ENCODE data around the gene LSAMP.

LSAMP gene

GRCh38 chr3:116350119-116350733, 95.1 kb downstream of the LSAMP start:
- DNase-seq (ENCODE audit: low read depth), result no peak

GRCh38 chr3:116348216-116348615, 97.1 kb downstream of the LSAMP start:
- no peak for DNase-seq (ENCODE audit: low read depth)

DNA sequence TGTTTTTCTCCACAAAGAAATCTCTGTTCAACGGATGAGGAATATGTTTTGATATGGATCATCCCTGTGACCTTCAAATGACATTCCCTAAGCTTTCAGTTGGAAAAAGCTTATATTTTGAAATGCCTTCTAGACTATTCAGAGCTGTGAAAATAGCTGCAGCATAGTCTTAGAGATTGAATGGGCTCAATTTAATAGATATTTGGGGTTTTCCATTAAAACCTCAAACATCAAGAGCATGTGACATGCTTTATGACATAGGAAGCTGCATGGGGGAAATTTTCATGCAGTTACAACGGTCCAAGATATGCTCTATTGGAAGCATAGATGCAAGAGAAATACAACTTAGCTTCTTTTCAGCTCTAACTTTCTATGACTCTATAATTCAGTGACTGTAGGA, 102.8 kb downstream of the LSAMP start:
- no peak for DNase-seq (ENCODE audit: low read depth)

DNA sequence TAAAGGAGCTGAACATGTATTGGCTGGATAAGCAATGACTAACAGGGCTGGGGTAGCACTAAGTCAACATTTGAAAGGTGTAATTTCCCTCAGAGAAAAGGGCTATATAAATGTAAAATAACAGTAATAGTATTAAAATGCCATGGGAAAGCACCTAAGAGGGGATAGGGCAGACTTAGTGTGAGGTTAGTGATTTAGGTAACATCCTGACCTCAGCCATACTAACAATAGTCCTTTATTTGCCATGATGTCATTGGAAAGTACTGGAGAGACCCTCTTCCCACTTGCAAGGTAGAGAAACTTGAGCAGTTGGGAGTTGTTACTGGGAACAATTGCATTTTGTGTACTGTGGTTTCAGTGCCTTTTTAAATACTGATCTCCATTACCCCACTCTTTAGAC, 103.4 kb downstream of the LSAMP start:
- no peak for DNase-seq (ENCODE audit: low read depth)

GRCh38 chr3:116341381-116341780, 103.9 kb downstream of the LSAMP start:
- no peak for DNase-seq (ENCODE audit: low read depth)

GRCh38 chr3:116340680-116341216, 104.5 kb downstream of the LSAMP start:
- no peak for DNase-seq (ENCODE audit: low read depth)

DNA sequence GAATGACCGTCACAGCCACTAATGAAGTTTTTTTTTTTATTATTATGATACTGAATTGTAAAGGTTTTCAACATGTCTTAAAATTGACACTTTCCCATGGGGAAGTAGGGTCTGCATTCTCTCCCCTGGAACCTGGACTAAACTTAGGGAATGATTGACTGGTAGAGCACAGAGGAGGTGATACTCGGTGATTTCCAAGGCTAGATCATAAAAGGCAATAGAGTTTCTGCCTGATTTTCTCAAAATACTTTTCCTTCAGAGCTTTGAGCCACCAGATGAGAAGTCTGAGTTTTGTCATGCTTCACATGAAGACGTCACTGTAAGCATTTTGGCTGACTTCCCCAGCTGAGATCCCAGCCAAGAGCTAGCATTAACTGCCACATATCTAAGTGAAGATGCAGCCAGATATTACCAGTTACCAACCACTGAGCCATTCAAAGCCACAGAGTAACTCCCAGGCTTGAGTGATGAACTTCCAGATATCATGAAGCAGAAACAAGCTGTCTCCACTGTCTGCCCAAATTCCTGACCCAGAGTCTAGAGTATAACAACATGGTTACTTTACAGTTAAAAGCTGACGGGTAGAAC, 105.8 kb downstream of the LSAMP start:
- no peak for DNase-seq (ENCODE audit: low read depth)

DNA sequence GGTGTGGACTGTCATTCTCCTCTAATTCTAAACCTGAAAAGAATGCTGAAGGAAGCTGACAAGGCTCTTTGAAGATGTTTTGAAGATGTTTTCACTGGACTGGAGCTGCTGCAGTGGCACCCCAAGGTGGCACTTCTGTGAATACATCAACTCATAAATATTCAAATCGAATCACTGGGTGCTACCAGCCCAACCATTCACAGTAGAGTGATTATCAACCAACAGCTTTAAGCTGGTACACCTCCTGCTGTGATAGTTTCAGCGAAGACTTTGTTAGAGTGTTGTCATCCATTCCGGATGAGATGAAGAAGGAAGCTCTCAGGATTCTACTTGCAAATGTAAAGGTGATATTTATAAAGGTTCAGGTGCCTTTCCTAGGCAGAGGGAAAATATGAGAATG, 106.6 kb downstream of the LSAMP start:
- no peak for DNase-seq (ENCODE audit: low read depth)

DNA sequence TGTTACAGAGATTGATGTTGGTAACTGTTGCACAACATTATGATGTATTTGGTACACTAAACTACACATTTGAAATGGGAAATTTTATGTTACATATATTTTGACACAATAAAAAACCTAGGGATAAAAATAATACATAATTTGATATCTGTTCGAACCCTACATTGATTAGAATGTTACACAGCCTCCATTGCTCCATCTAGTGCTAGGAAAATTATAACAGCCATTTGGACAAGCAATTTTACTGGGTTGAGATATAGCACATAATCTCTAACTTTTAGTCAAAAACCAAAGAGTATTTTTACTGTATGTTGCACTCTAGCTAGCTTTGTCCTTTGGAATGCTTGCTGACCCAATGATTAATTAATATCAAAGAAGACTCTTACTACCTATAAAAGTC, 108.1 kb downstream of the LSAMP start:
- peak; percentile 12 for DNase-seq (ENCODE audit: low read depth)

GRCh38 chr3:116331380-116331779, 113.9 kb downstream of the LSAMP start:
- no peak for DNase-seq (ENCODE audit: low read depth)

GRCh38 chr3:116322750-116323375, 122.4 kb downstream of the LSAMP start:
- DNase-seq (ENCODE audit: low read depth), result no peak

- DNase-seq (ENCODE audit: low read depth), result no peak
These were observed 126.9 kb downstream of the LSAMP start for GRCh38 chr3:116318370-116318769.

DNA sequence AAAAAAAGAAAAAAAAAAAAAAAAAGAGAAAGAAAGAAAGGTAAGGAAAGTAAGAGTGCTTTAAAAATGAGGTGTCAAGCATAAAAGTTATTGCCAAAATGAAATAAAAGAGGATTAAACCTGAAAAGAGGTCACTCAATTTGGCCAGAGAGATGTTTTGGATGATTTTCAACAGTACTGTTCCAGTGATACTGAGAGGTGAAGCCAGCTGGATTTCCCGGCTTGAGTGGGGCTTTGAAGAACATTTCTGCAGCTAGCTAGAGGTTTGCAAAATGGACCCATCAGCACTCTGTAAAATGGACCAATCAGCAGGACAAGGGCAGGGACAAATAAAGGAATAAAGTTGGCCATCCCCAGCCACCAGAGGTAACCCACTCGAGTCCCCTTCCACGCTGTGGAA, 128.5 kb downstream of the LSAMP start:
- no peak for DNase-seq (ENCODE audit: low read depth)

- DNase-seq (ENCODE audit: low read depth), result no peak
These were observed 130.8 kb downstream of the LSAMP start for GRCh38 chr3:116314476-116314875.

DNA sequence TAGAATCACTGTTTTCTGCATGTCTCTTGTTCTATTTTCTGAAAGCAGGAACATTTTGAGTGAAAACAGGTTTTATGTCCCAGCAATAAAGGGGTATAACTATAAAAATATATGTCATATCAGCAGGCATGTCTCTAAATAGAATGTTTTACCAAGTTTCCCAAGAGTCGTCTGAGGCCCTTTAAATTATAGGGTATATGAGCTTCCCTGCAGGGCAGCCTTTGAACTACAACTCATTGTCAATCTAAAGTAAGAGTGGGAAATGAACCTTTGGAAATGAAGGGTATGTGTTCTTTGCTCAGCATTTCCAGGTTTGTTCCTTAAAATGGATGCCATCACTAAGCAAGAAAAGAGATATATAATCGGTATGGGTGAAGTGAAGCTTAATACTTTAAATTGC, 138.6 kb downstream of the LSAMP start:
- peak; percentile 1 for DNase-seq (ENCODE audit: low read depth)

DNA sequence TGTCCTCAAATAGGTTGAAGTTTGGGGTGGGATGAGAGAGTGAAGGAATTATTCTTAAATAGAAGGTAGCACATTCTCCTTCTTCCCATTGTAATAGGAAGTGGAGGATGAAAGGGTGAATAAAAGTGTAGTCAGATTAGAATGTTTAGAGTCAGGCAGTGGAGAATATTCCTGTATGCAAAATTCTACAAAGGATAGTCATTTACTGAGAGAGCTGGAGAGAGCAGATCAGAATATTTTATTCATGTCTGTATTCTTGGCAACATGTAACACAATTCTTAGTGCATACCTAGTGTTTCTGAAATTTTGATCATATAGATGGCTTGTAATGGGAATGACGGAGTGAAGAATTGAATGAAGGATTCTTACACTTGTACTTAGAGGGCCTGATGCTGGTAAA, 139.1 kb downstream of the LSAMP start:
- DNase-seq (ENCODE audit: low read depth), result no peak

GRCh38 chr3:116302087-116302747, 143.1 kb downstream of the LSAMP start:
- peak; percentile 45 for DNase-seq (ENCODE audit: low read depth)

DNA sequence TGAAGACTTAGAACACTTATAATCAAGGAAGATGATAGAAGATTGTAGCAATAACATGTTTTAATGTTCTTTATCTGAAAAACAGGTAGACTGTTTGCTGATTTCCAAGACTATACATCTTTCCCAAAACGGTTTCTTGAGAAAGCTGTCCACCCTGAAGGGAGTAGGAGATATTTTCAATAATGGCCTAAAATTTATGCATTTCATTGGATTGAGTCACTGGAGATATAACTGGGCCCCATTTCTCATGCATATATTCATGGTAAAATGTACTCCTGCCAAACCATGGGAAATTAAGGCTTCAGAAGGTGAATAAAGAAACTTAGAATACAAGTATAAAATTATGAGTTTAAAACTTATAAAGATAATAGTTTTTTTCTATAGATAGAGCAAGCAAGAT, 143.9 kb downstream of the LSAMP start:
- no peak for DNase-seq (ENCODE audit: low read depth)

DNA sequence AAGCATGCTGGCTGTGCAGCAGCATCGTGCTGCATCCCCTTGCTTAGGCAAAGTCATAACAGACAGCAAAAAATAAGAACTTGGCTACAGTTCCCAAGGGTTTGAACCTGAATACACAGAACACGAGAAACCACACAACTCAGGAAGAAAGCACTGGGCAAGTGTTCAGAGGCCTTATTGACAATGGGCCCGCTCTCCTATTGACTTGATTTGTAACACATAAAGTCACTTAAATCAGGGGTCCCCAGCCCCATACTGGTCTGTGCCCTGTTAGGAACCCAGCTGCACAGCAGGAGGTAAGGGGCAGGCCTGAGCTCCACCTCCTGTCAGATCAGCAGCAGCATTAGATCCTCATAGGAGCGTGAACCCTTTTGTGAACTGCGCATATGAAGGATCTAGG, 145.1 kb downstream of the LSAMP start:
- DNase-seq (ENCODE audit: low read depth), result no peak

DNA sequence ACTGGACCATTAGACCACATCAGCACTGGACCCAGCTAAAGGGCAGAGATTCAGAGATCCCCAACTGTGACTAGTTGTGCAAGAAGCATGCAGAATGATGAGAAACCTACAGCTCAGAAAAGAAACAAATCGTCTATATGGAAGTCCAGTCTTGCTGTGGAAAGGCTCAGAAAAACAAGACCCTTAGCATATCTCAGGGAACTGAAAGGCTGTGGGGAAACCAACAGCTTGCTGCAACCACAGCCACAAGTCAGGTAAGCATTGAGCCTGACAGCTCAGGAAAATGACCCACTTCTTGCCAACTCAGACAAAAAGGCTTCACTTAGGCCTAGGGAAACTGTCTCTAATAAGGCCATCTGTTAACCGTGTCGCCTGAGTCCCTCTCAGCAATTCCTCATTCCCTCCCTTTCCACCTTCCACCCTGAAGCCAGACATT, 145.6 kb downstream of the LSAMP start:
- DNase-seq (ENCODE audit: low read depth), result no peak

GRCh38 chr3:116298151-116298550, 147.1 kb downstream of the LSAMP start:
- no peak for DNase-seq (ENCODE audit: low read depth)

GRCh38 chr3:116291141-116291540, 154.1 kb downstream of the LSAMP start:
- no peak for DNase-seq (ENCODE audit: low read depth)

DNA sequence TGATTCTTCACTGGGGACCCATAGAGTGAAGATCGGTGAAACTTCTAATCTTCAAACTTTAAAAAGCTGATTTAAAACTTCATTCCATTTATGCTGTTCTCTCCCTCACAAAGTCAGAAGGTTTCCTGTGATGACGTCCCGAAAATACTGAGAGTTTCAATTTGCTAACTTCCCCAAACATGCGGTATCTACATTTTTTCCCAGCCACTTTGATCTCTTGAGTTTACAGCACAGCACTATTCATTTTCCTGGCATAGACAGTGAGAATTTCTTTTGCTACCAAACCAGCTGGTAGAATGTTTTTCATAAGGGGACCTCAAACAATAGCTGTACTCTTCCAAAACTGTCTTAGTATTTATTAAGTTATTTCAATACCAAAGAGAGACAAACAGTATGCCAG, 156.8 kb downstream of the LSAMP start:
- DNase-seq (ENCODE audit: low read depth), result no peak

Data from ELR (cell line).